ENCODE measurements around the gene COG5. TPM values are rescaled to one million over a fixed set of nuclear protein-coding genes. Genes with fewer than 3 reads are reported as not detected.

Gene COG5
- total and polyA plus RNA-seq, 2 experiments from 2014 or later: 15.8 to 53.5 TPM

GRCh38 chr7:107269790-107270189 is 293.9 kb downstream of the COG5 start:
- WGBS (ENCODE audit: low lambda C conversion rate, missing lambda C conversion rate): 78% methylated on average over 3 of the region's 3 CpGs
- peak; percentile 19 for DNase-seq (ENCODE audit: low spot score)
- Histone ChIP-seq H3K36me3 (replicated peaks; ENCODE audit: insufficient read depth, low read depth) (no peaks in the 10 kb centered on the region), H3K4me1 (ENCODE audit: insufficient read depth) (no peaks in the 10 kb centered on the region), H3K27me3 (no peaks in the 10 kb centered on the region), H3K27ac (no peak overlapping the region), H3K9me2 (replicated peaks; ENCODE audit: insufficient read depth) (no peaks in the 10 kb centered on the region), H3K9me3 (ENCODE audit: low read depth) (no peaks in the 10 kb centered on the region), H3K79me2 (no peaks in the 10 kb centered on the region), H4K20me1 (ENCODE audit: insufficient read depth, poor library complexity, severe bottlenecking) (no peaks in the 10 kb centered on the region), H3K4me3 (no peak overlapping the region), H2AFZ (no peak overlapping the region), H3K4me2 (no peak overlapping the region)
- no peak for TF ChIP-seq EZH2phosphoT487 (IDR thresholded peaks at IDR 0.05; ENCODE audit: low read depth, severe bottlenecking, unreplicated experiment)
- TF ChIP-seq EZH2 (IDR thresholded peaks at IDR 0.05; ENCODE audit: borderline replicate concordance): no peak
- TF ChIP-seq, protein P1, sequence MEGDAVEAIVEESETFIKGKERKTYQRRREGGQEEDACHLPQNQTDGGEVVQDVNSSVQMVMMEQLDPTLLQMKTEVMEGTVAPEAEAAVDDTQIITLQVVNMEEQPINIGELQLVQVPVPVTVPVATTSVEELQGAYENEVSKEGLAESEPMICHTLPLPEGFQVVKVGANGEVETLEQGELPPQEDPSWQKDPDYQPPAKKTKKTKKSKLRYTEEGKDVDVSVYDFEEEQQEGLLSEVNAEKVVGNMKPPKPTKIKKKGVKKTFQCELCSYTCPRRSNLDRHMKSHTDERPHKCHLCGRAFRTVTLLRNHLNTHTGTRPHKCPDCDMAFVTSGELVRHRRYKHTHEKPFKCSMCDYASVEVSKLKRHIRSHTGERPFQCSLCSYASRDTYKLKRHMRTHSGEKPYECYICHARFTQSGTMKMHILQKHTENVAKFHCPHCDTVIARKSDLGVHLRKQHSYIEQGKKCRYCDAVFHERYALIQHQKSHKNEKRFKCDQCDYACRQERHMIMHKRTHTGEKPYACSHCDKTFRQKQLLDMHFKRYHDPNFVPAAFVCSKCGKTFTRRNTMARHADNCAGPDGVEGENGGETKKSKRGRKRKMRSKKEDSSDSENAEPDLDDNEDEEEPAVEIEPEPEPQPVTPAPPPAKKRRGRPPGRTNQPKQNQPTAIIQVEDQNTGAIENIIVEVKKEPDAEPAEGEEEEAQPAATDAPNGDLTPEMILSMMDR (IDR thresholded peaks at IDR 0.05; ENCODE audit: poor library complexity): no peak

DNA sequence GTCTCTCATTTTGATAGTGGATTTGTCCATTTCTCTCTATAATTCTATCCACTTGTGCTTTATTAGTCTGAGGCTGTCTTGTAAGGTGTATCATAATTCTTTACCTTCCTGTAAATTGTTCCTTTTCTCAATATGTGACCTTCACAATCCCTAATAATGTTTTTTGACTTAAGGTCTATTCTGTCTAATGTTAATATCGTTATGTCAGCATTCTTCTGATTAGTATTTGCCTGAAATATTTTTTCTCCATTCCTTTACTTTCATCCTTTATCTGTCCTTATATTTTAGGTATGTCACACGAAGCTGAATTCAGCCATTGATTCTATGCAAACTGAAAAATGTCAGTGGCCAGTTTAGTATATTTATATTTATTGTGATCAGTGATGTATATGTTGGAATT is 295.1 kb downstream of the COG5 start:
- no peaks in the 10 kb centered on the region for H3K9me2 ChIP-seq (replicated peaks; ENCODE audit: insufficient read depth)
- H3K4me3 ChIP-seq: no peak overlapping the region
- no peaks in the 10 kb centered on the region for H3K36me3 ChIP-seq (replicated peaks; ENCODE audit: insufficient read depth, low read depth)
- no peak overlapping the region for H2AFZ ChIP-seq
- H3K79me2 ChIP-seq: no peaks in the 10 kb centered on the region
- DNase-seq (ENCODE audit: low spot score): no peak
- H4K20me1 ChIP-seq (ENCODE audit: insufficient read depth, poor library complexity, severe bottlenecking): no peaks in the 10 kb centered on the region
- no peaks in the 10 kb centered on the region for H3K4me1 ChIP-seq (ENCODE audit: insufficient read depth)
- WGBS (ENCODE audit: low lambda C conversion rate, missing lambda C conversion rate): 93% methylated on average over 2 of the region's 2 CpGs
- H3K4me2 ChIP-seq: no peak overlapping the region
- H3K27me3 ChIP-seq: no peaks in the 10 kb centered on the region
- TF ChIP-seq, protein P1 (IDR thresholded peaks at IDR 0.05; ENCODE audit: poor library complexity): no peak
- TF ChIP-seq EZH2phosphoT487 (IDR thresholded peaks at IDR 0.05; ENCODE audit: low read depth, severe bottlenecking, unreplicated experiment) (no peak), EZH2 (IDR thresholded peaks at IDR 0.05; ENCODE audit: borderline replicate concordance) (no peak)
- no peak overlapping the region for H3K27ac ChIP-seq
- H3K9me3 ChIP-seq (ENCODE audit: low read depth): no peaks in the 10 kb centered on the region

DNA sequence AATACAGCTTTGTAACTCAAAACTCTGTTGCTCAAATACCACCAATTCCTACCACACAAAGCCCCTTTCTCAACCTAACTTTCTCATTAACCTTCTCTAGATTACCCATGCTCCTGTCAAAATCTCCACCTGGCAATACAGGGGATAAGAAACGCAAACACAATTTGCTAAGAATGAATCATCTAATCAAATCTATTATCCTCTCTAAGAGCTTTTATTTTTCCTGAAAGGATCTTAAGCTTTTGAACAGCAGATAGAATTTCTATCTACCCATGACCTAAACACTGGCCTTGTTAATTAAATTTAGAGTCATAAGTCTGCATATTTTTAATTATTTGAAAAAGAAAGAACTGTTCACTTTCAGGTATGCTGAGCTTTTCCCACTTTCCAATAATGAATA is 296.6 kb downstream of the COG5 start:
- H3K79me2 ChIP-seq: no peaks in the 10 kb centered on the region
- H3K4me2 ChIP-seq: no peak overlapping the region
- H2AFZ ChIP-seq: no peak overlapping the region
- WGBS (ENCODE audit: low lambda C conversion rate, missing lambda C conversion rate): 58% methylated on average over 1 of the region's 1 CpG
- no peaks in the 10 kb centered on the region for H4K20me1 ChIP-seq (ENCODE audit: insufficient read depth, poor library complexity, severe bottlenecking)
- no peaks in the 10 kb centered on the region for H3K9me3 ChIP-seq (ENCODE audit: low read depth)
- H3K27me3 ChIP-seq: no peaks in the 10 kb centered on the region
- DNase-seq (ENCODE audit: low spot score): no peak
- H3K4me3 ChIP-seq: no peak overlapping the region
- TF ChIP-seq EZH2 (IDR thresholded peaks at IDR 0.05; ENCODE audit: borderline replicate concordance) (no peak), EZH2phosphoT487 (IDR thresholded peaks at IDR 0.05; ENCODE audit: low read depth, severe bottlenecking, unreplicated experiment) (no peak)
- TF ChIP-seq, protein P1 (IDR thresholded peaks at IDR 0.05; ENCODE audit: poor library complexity): no peak
- no peaks in the 10 kb centered on the region for H3K36me3 ChIP-seq (replicated peaks; ENCODE audit: insufficient read depth, low read depth)
- no peaks in the 10 kb centered on the region for H3K4me1 ChIP-seq (ENCODE audit: insufficient read depth)
- H3K9me2 ChIP-seq (replicated peaks; ENCODE audit: insufficient read depth): no peaks in the 10 kb centered on the region
- no peak overlapping the region for H3K27ac ChIP-seq

DNA sequence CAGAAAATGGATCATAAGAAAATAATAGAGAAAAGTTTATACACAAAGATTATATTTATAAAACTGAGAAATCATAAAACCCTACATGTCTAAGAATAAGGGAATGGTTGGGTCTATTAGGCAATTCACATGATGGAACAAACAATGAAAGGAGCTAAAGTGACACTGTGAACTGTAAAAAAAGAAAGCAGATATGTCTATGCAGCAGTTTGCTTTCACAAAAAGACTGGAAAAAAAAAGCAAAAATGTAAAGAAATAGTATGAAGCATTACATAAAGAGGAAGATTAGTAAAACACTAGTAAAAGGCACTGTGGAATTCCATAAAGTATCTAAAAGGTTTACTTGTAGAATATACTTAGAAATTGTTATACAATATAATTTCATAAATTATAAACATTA is 299.0 kb downstream of the COG5 start:
- Histone ChIP-seq H3K4me3 (no peak overlapping the region), H3K4me1 (ENCODE audit: insufficient read depth) (no peaks in the 10 kb centered on the region), H3K27me3 (no peaks in the 10 kb centered on the region), H3K9me3 (ENCODE audit: low read depth) (no peaks in the 10 kb centered on the region), H3K27ac (no peak overlapping the region), H3K79me2 (no peaks in the 10 kb centered on the region), H3K9me2 (replicated peaks; ENCODE audit: insufficient read depth) (no peaks in the 10 kb centered on the region), H2AFZ (no peak overlapping the region), H4K20me1 (ENCODE audit: insufficient read depth, poor library complexity, severe bottlenecking) (no peaks in the 10 kb centered on the region), H3K4me2 (no peak overlapping the region), H3K36me3 (replicated peaks; ENCODE audit: insufficient read depth, low read depth) (no peaks in the 10 kb centered on the region)
- no peak for DNase-seq (ENCODE audit: low spot score)
- TF ChIP-seq, protein P1 (IDR thresholded peaks at IDR 0.05; ENCODE audit: poor library complexity): no peak
- TF ChIP-seq EZH2phosphoT487 (IDR thresholded peaks at IDR 0.05; ENCODE audit: low read depth, severe bottlenecking, unreplicated experiment): no peak
- TF ChIP-seq EZH2 (IDR thresholded peaks at IDR 0.05; ENCODE audit: borderline replicate concordance): no peak
